ENCODE data around the gene KCNMA1.

The KCNMA1 gene

DNA sequence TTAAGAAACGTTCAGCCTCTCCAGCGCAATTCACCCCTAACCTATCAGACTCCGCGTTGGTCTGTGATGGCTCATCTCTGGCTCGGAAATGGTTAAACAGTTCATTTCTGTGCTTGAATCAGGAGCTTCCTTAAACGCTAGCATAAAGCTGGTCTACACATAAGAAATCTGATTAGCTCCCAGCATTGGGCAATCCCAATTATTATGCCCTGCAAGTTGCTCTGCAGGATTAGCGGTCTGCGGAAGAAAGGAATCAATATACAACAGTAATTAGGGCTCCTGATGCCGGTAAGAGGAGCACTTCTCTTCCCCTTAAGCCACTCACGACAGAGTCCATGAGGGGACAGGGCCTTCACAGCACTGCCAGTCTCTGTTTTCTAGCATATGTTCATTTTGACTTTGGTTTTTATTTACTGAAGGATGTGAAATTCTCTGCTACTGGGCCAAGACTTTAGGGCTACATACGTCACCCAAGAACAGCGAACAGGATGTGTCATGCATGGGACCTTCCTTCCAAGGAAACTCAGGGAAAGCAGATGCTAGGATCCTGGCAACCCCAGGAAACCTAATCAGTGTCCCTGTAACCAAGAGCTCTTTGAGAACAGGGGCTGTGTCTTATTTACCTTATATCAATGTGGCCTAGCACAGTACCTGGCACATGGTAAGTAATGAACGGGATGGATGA lies 324.4 kb downstream of the KCNMA1 start:
- no peak for DNase-seq

DNA sequence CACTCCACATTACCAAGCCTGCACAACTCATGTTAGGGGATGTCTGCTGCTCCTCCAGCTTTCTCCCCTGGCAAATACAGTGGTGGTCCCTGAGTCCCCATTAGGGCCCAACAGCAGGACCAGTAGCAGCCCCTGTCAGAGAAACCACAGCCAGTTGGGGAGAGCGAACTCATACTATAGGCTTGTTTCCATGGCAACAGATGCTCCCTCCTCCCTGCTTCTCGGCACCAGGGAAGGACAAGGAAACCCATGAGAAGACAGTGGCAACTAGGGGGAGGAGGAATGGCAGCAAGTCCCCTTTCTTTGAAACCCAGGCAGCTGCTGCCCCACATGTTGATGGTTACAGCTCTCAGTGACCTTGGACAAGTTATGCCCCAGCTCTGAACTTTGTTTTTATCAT lies 326.4 kb downstream of the KCNMA1 start:
- DNase-seq: peak; percentile 43

DNA sequence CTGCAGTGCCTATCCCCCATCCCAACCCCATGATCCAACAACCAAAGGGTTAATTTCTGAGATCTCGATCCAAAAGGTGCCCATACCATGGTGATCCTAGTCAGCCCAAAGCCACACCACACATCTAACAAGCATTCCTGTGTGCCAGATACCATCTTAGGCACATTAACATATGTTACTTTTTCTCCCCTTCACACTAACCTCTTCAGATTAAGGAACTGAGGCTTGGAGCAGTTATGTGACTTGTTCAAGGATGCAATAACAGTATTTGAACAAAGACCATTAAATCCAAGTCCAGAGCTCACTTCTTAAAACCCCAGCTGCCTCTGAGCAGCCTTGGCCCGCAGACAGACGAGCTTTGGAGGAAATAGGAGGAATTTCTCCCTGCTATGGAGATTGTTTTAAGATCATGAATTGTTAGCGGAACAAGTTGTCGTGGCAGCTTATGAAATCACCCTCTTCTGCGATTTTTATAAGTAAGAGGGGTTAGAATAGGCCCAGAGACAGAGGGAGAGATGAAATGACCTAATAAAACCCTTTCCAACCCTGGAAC lies 327.2 kb downstream of the KCNMA1 start:
- DNase-seq: no peak

DNA sequence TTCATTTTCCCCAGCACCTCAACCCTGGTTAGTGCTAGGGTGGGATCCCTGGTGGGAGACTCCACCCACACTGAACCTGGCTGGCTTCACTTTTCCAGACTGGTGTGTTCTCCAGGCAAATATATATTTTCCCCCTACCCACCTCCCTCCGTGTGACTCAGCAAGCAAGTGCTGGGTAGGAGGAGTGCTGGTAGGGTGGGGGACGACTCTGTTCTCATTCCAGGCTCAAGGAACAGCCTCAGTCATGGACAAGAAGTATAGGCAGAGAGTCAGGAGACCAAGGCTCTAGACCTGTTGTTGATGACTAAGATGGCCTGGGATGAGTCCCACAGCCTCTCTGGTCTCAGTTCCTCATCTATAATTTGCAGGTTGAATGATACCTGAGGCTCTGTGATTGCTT lies 328.1 kb downstream of the KCNMA1 start:
- no peak for DNase-seq

DNA sequence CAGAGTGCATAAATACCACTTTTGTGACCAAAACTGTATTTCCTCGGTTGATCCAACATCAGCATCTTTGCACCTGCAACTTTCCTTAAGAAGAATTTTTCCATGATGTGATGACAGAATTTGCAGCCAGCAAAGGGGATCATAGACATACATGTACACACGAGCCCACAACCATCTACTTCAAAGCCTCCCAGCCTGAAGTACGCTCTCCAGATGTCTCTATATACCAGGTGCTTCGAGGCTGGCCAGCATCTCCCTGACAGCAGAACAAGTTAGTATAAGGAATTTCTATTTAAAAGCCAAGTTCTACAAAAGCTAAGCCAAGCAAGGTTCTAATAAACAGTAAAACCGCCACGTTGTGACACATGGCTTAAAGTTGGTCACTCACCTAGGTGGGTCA lies 328.5 kb downstream of the KCNMA1 start:
- DNase-seq: no peak

DNA sequence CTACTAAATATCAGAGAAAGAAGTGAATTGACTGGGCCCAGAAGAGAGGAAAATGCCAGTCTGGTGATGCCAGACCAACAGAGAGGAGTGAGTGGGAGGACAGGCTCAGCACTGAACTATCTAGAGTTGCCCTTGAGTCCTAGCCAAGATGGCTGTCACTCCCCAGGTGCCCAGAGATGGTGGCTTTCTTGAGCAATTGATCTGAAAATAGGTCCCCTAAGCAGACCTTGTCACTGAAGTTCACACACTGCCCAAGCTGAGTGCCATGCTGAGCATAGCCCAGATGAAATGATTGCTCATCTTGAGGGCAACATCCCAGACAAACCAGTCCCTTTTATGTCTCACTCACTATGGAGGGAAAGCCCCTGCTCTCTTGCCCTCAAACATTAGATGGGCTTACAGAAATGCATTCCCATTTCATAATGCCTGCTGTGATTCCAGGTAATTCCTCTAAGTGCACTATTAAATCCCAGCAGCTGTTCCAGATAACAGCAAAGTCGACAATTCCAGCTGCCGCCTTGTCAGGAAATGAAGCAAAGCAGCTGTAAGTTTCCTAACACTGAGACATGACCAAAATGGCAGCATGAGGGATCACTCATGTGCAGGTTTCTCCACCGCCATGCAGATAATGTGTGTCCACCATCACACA lies 329.4 kb downstream of the KCNMA1 start:
- no peak for DNase-seq

DNA sequence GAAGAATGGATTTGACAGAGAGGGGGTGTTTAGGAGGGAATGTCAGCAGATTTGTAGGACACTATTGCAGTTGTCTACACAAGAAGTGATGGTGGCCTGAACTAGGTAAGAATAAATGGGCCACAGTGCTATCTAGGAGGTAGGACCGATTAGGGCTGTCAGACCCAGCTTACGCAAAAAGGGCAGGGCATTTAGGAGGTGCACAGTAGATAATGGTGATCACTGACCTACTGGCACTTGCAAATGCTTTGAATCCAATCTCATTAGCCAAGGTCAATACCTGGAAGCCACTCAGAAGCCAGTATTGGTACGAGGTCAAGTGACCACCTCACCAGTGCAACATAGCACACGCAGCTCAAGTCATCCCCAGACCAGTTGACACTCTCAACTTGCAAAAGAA lies 330.9 kb downstream of the KCNMA1 start:
- no peak for DNase-seq

DNA sequence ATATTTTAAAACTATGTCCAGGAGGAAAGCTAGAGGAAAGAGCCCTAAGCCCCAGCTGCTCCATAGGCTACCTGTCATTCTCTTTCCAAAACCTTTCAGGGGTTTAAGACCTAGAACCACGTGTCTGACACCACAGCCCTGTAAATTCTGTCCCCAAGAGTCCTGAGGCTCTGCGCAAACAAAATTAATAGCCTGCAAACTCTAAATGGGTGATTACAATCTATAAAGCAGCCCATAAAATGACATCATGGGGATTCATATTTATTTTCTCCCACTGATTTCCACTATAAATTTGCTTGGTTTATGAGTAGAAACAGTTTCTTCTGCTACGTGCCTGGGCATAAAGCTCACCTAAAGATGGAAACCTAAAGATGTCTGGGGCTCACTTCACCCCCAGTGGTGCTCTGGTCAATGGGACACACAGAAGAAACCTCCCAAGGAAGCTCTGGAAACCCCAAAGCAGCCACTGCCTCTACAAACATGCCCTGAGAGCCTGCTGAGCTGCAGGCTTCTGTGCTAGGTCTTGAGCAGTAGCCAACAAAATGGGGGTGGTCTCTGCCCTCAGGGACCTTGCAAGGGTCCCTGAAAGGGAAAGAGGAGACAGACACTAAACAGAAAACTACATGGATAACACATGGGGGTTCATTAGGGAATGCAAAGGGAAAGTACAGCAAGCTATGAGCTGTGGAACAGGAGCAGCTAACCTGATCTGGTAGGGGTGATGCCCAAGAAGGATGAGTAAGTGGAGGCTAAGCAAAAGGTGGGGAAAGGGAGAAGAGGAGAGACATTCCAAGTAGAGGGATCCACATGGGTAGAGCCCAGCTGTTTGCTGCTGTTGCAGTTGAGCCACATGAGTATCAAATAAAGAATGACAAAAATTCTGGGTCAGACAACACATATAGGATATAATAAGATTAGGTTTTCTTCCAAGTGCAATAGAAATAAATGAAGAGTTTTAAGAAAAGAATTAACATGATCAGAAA lies 331.7 kb downstream of the KCNMA1 start:
- DNase-seq: no peak

DNA sequence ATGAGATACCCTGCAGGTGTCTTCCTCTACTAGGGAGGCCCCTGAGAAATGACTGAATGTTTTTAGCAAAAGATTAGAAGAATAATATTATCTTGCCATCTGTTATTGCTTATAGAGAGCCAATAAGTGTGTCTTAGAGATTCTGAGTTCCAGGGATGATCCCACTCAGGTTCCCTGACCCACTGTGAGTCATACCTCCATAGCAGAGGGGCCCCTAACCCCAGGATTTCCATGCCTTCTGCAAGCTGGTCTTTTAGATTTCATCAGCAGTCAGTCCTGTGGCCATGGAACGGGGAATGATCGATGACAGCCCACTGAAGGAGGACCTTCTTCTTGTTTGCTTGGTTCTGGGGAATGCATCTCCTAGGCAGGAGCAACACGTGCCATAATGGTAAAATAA lies 333.4 kb downstream of the KCNMA1 start:
- no peak for DNase-seq

DNA sequence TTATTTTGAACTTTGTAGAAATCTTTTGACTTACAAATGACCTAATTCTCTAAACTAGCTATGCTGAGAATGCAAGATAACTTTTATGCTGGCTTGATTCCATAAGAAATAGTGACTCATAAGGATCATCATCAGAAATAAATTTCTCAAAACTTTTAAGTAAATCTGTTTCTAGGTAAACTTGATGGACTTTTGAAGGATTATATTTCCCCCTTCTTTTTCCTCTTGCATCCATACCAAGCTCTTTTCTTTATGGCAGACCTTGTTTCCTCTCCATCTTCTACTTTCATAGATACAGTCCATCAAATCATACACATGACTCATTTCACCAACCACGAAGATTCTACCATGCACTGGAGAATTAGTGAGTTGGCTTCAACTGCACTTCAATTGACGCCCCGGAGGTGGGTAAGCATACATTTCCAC lies 336.3 kb downstream of the KCNMA1 start:
- no peak for DNase-seq

DNA sequence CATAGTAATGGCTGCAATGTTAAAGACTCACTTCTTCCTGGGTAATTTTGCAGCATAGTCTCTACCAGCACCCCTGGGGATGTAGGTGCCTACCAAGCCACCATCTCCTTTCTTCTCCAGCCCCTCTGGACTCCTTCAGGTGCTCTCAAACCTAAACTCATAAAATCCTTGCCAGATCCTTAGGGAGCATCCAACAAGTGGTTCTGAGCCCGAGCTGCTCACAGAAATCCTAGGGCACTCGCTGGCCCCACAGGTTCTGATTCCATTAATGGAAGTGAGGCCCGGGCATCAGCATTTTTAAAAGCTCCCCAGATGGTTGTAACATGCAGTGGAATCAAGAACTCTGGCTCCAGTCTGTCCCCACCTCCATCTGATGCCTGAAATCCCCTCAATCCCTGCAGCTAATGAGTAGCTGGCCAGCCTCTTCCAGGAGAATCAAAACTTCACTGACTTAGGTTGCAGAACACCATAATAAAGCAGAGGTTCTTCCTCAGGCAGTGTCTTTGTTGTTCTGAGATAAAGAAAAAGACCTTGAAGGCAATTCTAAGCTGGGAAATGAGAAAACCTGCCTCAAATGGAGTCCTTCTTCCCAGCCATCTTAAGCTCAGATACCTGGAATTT lies 336.8 kb downstream of the KCNMA1 start:
- no peak for DNase-seq

DNA sequence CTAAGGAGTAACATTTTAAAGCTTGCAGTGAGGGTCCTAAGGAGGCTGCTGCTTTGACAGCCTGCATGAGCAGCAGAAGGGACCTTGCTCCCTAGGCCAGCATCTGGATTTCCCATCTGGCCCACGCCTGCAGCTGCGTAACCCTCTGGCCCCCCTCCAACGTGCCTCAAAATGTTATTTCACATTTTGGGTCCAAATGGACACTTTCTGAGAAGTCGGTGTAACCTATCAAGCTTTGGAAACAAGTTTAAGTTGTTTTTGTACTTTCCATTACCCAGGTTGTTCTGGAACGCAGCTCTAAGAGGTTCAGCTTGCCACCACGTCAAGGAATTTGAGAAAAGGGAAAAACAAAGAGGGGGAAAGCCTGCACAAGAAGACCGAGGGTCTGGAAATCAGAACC lies 338.3 kb downstream of the KCNMA1 start:
- no peak for DNase-seq

DNA sequence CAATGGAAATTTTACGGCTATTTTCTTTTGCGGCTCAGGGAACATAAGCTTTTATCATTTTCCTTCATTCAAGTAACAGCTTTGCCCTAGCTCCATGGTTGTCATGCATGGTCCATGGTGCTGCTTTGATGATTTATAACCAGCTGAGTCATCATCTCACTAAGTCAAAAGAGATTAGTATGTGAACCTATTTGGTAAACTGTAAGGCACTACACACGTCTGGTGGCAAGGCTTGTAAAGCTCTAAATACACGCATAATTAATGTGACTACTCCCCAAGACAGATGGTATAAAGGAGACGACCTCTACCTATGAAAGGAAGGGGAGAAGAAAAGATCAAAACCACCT lies 340.2 kb downstream of the KCNMA1 start:
- no peak for DNase-seq

DNA sequence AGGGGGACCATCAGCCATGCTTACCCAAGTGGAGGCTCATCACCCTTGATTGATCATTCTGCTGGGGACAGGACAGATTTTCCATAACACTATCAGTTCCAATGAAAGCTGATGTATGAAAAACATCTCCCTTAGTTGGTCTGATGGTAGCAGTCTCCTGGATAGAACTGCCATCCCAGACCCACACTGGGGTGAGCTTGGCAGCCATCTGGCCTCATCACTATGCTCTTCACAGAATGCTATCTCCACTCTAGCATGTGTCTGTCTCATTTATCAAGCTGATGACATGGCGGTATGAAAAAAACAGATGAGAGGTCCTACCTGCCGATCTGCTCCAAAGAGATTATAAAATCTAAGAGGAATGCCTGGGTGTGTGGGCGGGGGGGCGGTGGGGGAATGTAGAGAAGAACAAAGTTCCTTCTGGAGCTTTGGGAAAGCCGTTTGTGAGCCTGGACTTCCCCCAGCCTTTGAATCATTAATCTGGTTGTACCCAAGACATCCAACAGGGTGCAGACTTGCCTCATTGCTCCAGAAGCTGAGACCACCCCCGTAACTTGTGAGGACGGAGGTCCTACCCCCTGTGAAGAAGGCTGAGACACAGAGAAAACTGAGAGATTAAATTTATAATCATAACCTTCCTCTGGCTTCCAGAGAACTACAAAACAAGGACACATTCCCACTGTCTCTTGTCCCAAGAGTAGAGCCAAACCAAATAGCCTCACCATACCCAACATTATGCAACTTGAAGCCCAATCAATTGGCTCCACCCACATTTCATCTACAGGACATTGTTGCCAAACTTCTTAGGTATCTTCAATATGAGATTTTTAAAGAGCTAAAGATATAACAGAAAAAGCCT lies 340.8 kb downstream of the KCNMA1 start:
- DNase-seq: no peak

DNA sequence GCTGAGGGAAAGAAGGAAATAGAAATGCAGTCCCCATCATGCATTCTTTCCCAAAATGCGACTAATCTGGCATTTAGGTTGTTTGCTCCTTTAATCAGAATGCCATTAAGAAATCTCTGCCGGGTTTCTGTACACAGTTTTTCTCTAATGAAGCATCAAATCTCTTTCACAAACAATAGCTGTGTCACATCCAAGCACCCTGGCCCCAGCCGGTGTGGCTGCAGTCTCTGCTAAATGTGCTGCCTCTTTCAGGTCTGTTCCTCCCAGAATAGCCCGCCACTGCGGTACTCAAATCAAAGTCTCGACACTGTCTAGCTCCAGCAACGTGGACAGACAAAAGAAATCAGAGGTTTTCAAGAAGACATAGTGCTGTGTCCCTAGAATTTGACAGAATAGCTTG lies 343.8 kb downstream of the KCNMA1 start:
- DNase-seq: no peak

DNA sequence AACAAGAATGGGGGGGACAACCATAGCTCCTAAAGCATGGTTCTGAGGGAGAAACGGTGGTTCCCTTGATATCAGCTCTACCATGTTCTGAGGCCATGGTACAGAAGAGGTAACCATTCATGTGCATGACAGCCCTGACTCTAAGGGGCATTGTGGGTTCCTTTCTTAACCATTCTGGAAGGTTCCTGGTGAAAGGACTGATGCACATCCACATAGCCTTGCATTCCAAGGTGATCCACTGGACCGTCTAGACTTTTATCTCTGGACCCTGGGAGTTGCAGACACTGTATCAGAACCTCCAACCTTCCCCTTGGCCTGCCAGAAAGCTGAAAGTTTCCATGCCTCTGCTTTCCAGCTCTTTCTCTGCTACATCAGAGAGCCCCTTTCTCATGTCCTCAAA lies 344.3 kb downstream of the KCNMA1 start:
- DNase-seq: no peak

DNA sequence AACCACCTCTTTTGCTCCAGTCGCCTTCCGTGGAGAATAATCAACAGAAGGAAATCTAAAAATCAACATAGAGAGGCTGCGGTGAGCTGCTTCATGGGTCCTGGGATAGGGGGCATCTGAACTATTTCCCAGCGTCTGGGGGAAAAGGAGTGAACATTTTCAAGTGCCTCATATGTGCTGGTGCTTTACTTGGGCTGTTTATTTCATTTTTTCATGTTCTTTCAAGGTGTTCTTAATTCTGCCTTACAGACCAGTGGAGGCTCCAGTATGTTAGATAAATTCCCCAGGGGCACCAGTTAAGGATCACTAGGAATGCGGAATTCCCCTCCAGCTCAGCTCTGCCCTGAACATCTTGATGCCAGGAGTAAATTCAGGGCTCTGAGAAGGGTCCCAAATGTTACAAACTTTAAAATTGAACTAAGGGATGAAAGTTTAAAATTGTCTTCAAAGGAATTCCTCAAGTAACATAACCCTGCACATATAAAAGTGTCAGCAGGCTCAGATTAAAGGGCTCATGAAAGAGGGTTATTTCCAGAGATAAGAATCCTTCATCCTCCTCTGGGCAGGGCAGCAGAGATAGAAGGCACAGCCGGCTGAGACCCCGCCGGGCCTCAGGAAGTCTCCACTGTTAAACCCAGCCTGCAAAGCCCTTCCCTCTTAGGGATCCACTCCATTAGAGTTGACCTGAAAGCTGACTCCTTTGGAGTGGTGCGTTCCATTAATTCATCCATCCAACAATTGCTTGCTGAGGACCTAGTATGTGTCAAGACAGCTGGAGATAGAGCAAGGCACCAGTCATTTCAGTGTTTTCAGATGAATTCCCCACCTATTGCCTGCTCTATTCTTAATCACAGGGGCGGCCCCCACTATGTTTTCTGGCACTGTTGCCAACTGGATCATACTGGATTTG lies 345.8 kb downstream of the KCNMA1 start:
- no peak for DNase-seq

DNA sequence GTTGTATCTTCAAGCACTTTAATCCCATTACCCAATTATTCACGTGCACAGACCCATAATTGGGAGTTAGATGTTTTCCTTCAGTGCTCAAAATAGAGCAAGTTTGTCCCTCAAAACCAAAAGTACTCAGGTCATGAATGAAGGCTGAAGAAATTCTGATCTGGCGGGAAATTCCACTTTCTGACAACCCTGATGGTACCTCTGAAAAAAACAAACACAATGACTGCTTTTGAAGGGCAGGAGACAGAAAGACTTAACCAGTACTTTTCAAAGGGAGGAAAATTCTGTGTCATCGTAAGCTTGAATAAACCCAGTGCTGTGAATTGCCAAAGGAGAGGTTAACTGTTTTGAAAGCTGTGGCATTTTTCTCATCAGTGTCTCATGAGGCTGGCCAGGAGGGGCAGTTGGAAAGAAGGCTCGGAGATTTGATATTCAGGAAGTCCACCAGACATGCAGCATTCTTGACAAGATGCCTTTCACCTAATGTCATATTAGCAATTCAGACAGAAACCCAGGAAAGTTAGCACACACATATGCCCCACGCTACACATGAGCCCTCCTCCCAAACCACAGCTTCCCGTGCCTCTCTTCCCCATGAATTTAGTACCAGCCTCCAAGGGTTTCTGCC lies 347.0 kb downstream of the KCNMA1 start:
- DNase-seq: no peak

DNA sequence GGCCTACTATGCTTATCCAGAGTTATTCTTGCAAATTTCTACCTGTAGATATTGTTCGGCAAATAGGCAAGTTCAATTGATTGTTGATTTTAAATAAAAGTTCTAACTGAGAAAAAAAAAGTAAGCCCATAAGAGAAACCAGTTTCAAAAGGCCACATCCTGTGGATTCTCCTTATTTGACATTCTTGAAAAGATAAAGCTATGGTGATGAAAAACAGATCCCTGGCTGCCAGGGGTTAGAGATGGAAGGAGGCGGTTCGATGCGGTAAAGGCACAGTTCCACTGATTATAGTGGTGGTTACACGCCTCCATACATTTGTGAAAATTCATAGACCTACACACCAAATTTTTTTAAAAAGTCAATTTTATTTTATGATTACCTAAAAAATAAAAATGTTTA lies 347.8 kb downstream of the KCNMA1 start:
- no peak for DNase-seq

DNA sequence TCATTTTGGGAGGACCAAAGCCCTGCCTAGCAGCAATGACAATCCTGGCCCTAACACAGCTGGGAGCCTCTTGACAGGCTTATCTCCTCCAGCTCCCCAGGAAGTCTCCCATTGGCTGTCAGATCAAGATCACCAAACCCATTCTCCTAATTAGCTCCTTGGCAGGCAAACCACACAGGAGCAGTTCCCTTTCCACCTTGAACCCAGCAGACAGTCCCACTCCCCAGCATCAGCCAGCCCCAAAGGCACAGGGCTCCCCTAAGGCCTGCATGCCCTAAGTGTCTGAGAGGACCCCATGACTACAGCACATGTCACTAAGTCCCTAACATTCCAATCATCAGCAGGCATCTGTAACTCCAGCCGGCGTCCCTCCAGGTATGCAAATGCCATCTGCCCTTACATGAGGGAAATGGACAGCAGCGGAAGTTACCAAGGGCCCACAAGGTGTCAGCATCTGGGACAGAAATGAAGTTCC lies 348.5 kb downstream of the KCNMA1 start:
- DNase-seq: no peak
